Neural progenitor cell (in vitro differentiated cells): Measurements from ENCODE around the gene CCR2.

Experiments used
- EZH2 ChIP-seq: fragments of 200-600 bp; sonication (generic); IDR thresholded peaks from 2 replicates; pipeline ENCODE4 v1.6.1; 2017; ENCODE audit warnings: antibody characterized with exemption, mild to moderate bottlenecking, moderate library complexity
- EZH2phosphoT487 ChIP-seq: fragments of 200-600 bp; sonication (generic); IDR thresholded peaks from 2 replicates; pipeline ENCODE4 v1.6.1; 2017; ENCODE audit warnings: antibody characterized with exemption
- TF ChIP-seq, protein P1 (sequence below): fragments of 200-600 bp; sonication (generic); IDR thresholded peaks from 2 replicates; pipeline ENCODE4 v1.5.1; 2017; ENCODE audit warnings: antibody characterized with exemption, mild to moderate bottlenecking

DNA sequence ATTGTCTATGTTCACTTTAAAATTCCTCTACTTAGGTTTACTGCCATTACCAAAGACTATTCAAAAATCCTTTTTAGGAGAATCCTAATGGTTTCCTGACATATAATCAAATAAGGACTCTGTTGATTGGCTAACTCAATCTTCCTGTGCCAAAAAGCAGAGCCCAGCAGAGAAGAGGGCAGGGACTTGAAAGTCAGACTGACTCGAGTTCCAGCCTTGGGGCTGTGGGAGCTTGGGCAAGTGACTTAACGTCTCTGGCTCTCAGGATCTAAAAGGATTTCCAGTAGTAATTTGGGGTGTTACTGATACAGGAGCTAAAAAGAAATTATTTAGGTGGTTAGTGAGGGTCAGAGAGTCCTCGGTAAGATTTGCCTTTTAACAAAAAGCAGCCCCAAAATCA is 27.7 kb downstream of the CCR2 start:
- TF ChIP-seq, protein P1, sequence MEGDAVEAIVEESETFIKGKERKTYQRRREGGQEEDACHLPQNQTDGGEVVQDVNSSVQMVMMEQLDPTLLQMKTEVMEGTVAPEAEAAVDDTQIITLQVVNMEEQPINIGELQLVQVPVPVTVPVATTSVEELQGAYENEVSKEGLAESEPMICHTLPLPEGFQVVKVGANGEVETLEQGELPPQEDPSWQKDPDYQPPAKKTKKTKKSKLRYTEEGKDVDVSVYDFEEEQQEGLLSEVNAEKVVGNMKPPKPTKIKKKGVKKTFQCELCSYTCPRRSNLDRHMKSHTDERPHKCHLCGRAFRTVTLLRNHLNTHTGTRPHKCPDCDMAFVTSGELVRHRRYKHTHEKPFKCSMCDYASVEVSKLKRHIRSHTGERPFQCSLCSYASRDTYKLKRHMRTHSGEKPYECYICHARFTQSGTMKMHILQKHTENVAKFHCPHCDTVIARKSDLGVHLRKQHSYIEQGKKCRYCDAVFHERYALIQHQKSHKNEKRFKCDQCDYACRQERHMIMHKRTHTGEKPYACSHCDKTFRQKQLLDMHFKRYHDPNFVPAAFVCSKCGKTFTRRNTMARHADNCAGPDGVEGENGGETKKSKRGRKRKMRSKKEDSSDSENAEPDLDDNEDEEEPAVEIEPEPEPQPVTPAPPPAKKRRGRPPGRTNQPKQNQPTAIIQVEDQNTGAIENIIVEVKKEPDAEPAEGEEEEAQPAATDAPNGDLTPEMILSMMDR = no peak
- TF ChIP-seq EZH2 (no peak), EZH2phosphoT487 (no peak)
